ENCODE measurements around the gene KLHL36. TPM values are rescaled to one million over a fixed set of nuclear protein-coding genes. Genes with fewer than 3 reads are reported as not detected.

Gene KLHL36
- total and polyA plus RNA-seq, 9 of the 15 experiments (the other 6 are each of a cell fraction or from before 2014, with no cell fraction given), result 2.1 to 51.2 (median 18.5) TPM

DNA sequence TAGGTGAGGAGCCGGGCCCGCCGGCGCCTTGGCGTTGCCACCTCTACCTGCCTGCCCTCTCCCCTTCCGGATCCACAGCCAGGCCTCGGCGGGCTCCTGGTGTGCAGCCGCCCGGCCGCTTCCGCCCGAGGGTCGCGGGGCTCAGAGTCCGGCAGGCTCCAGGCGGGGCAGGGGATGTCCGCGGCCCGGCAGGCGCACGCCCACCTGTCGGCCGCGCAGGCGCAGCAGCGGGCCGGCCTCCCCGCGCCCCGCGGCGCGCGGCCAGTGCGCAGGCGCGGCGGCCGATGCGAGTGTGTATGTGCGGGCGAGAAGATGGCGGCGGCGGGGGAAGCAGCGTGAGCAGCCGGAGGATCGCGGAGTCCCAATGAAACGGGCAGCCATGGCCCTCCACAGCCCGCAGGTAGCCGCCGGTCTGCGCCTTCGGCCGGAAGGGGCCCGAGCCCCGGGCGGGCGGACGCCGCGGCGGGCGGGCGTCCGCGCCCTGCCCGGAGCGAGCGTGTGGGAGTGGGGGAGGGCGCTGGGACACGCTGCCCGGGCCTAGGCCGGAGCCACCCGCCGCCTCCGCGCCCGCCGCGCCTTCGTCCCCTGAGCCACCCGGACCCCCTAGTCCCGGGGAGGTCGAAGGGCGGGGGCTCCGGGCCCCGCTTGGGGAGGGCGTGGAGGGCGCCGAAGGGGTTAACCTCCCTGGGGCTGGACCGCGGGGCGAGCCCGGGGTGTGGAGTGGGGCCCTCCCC lies 51.6 kb downstream of the KLHL36 start, which contains the start of gene USP10 (continued):
- TF ChIP-seq, protein P1, sequence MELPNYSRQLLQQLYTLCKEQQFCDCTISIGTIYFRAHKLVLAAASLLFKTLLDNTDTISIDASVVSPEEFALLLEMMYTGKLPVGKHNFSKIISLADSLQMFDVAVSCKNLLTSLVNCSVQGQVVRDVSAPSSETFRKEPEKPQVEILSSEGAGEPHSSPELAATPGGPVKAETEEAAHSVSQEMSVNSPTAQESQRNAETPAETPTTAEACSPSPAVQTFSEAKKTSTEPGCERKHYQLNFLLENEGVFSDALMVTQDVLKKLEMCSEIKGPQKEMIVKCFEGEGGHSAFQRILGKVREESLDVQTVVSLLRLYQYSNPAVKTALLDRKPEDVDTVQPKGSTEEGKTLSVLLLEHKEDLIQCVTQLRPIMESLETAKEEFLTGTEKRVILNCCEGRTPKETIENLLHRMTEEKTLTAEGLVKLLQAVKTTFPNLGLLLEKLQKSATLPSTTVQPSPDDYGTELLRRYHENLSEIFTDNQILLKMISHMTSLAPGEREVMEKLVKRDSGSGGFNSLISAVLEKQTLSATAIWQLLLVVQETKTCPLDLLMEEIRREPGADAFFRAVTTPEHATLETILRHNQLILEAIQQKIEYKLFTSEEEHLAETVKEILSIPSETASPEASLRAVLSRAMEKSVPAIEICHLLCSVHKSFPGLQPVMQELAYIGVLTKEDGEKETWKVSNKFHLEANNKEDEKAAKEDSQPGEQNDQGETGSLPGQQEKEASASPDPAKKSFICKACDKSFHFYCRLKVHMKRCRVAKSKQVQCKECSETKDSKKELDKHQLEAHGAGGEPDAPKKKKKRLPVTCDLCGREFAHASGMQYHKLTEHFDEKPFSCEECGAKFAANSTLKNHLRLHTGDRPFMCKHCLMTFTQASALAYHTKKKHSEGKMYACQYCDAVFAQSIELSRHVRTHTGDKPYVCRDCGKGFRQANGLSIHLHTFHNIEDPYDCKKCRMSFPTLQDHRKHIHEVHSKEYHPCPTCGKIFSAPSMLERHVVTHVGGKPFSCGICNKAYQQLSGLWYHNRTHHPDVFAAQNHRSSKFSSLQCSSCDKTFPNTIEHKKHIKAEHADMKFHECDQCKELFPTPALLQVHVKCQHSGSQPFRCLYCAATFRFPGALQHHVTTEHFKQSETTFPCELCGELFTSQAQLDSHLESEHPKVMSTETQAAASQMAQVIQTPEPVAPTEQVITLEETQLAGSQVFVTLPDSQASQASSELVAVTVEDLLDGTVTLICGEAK (IDR thresholded peaks at IDR 0.05), result peak; percentile 68
- TF ChIP-seq, protein P1 (CRISPR knock-in tag; IDR thresholded peaks at IDR 0.05), result no peak
- TF ChIP-seq HNRNPL (IDR thresholded peaks at IDR 0.05; ENCODE audit: low read depth, low read length) (no peak), KLF16 (IDR thresholded peaks at IDR 0.05) (no peak), TAF15 (IDR thresholded peaks at IDR 0.05; ENCODE audit: low read depth, low read length) (no peak), NR2F6 (CRISPR knock-in tag; IDR thresholded peaks at IDR 0.05) (no peak), FOS (IDR thresholded peaks at IDR 0.05; ENCODE audit: extremely low read depth, insufficient read length) (no peak), FUS (optimal IDR thresholded peaks at IDR 0.05; ENCODE audit: low read depth, low read length) (peak; percentile 80), OTX1 (CRISPR knock-in tag; IDR thresholded peaks at IDR 0.05) (no peak), ETS2 (tag; IDR thresholded peaks at IDR 0.05; ENCODE audit: borderline replicate concordance, poor library complexity, severe bottlenecking) (no peak), ZNF174 (CRISPR knock-in tag; IDR thresholded peaks at IDR 0.05) (no peak), E2F3 (CRISPR knock-in tag; IDR thresholded peaks at IDR 0.05) (0 out of 2 replicates have a peak, but pooled peaks have one; percentile 24), NEUROD1 (IDR thresholded peaks at IDR 0.05; ENCODE audit: borderline replicate concordance, low read depth, low read length, partially characterized antibody) (no peak), ZNF75A (CRISPR knock-in tag; IDR thresholded peaks at IDR 0.05) (no peak)
- TF ChIP-seq, protein P2, sequence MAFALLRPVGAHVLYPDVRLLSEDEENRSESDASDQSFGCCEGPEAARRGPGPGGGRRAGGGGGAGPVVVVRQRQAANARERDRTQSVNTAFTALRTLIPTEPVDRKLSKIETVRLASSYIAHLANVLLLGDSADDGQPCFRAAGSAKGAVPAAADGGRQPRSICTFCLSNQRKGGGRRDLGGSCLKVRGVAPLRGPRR (CRISPR knock-in tag; IDR thresholded peaks at IDR 0.05), result no peak
- TF ChIP-seq, protein P3, sequence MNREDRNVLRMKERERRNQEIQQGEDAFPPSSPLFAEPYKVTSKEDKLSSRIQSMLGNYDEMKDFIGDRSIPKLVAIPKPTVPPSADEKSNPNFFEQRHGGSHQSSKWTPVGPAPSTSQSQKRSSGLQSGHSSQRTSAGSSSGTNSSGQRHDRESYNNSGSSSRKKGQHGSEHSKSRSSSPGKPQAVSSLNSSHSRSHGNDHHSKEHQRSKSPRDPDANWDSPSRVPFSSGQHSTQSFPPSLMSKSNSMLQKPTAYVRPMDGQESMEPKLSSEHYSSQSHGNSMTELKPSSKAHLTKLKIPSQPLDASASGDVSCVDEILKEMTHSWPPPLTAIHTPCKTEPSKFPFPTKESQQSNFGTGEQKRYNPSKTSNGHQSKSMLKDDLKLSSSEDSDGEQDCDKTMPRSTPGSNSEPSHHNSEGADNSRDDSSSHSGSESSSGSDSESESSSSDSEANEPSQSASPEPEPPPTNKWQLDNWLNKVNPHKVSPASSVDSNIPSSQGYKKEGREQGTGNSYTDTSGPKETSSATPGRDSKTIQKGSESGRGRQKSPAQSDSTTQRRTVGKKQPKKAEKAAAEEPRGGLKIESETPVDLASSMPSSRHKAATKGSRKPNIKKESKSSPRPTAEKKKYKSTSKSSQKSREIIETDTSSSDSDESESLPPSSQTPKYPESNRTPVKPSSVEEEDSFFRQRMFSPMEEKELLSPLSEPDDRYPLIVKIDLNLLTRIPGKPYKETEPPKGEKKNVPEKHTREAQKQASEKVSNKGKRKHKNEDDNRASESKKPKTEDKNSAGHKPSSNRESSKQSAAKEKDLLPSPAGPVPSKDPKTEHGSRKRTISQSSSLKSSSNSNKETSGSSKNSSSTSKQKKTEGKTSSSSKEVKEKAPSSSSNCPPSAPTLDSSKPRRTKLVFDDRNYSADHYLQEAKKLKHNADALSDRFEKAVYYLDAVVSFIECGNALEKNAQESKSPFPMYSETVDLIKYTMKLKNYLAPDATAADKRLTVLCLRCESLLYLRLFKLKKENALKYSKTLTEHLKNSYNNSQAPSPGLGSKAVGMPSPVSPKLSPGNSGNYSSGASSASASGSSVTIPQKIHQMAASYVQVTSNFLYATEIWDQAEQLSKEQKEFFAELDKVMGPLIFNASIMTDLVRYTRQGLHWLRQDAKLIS (CRISPR knock-in tag; IDR thresholded peaks at IDR 0.05), result no peak
